Stimulated activated CD4-positive, alpha-beta T cell treated with anti-CD3 and anti-CD28 coated beads, Interleukin-2, amount 100 ng/mL, for 24 hours (primary cell): Measurements from ENCODE around the gene CYBC1.

Experiments
- DNase-seq, 2 donors: peaks; one replicate each; pipeline ENCODE4 v3.0.0-alpha.2; 2020

CYBC1 gene

GRCh38 chr17:82450357-82451106 is at the start of gene CYBC1:
Gene CYBC1 (minus strand): TSS chr17:82450752. CDS start chr17:82449254, 1,498 bp downstream.
- peak; percentile 95 to 96 for DNase-seq

GRCh38 chr17:82497483-82498405 is 47.2 kb upstream of the CYBC1 start:
- peak; percentile 51 to 52 for DNase-seq

- DNase-seq, result peak; percentile 92 to 93
Measured at GRCh38 chr17:82496529-82497434, 46.2 kb upstream of the CYBC1 start.

GRCh38 chr17:82495844-82496528 is 45.4 kb upstream of the CYBC1 start:
- no peak for DNase-seq

- peak; percentile 86 to 89 for DNase-seq
Measured at GRCh38 chr17:82494236-82495055, 43.9 kb upstream of the CYBC1 start.

GRCh38 chr17:82493226-82493781 is 42.8 kb upstream of the CYBC1 start:
- DNase-seq, result no peak

GRCh38 chr17:82492643-82493225 is 42.2 kb upstream of the CYBC1 start:
- DNase-seq, result no peak

GRCh38 chr17:82491533-82491932 is 41.0 kb upstream of the CYBC1 start:
- DNase-seq, result no peak

- DNase-seq, result no peak
Measured at GRCh38 chr17:82491196-82491530, 40.6 kb upstream of the CYBC1 start.

GRCh38 chr17:82490512-82491195 is 40.1 kb upstream of the CYBC1 start:
- DNase-seq, result no peak

- no peak for DNase-seq
Measured at GRCh38 chr17:82489851-82490511, 39.4 kb upstream of the CYBC1 start.

- no peak for DNase-seq
Measured at GRCh38 chr17:82489117-82489516, 38.6 kb upstream of the CYBC1 start.

GRCh38 chr17:82487910-82488309 is 37.4 kb upstream of the CYBC1 start:
- no peak for DNase-seq

- no peak for DNase-seq
Measured at GRCh38 chr17:82486231-82487094, 35.9 kb upstream of the CYBC1 start.

GRCh38 chr17:82483836-82484235 is 33.3 kb upstream of the CYBC1 start:
- DNase-seq, result no peak

GRCh38 chr17:82483204-82483660 is 32.7 kb upstream of the CYBC1 start:
- DNase-seq, result no peak

GRCh38 chr17:82480318-82480717 is 29.8 kb upstream of the CYBC1 start:
- no peak for DNase-seq

- no peak for DNase-seq
Measured at GRCh38 chr17:82479602-82480001, 29.1 kb upstream of the CYBC1 start.
